A549 (cell line): ENCODE results near the gene HOXB4.

Source experiments
- CEBPB ChIP-seq, 2 experiments: fragments of >200 bp in 1 of 2; sonication (Bioruptor Twin) in 1 of 2; formaldehyde crosslinking in 1 of 2; IDR thresholded peaks; 2 replicates each; pipeline ENCODE4 v1.6.1; 2012 to 2016
- CTCF ChIP-seq: fragments of >200 bp; sonication (Bioruptor Twin); formaldehyde crosslinking; IDR thresholded peaks from 3 replicates; pipeline ENCODE4 v1.5.1; 2016
- ESRRA ChIP-seq: fragments of 150-350 bp; IDR thresholded peaks from 2 replicates; pipeline ENCODE4 v1.6.1; 2014; ENCODE audit warnings: mild to moderate bottlenecking, low read length, borderline replicate concordance
- FOSL2 ChIP-seq, 2 experiments: fragments of 450-650 bp in 1 of 2; fragments of >200 bp in 1 of 2; sonication (Bioruptor Twin) in 1 of 2; formaldehyde crosslinking; IDR thresholded peaks; 2 replicates each; pipeline versions ENCODE4 v1.5.0 to v1.6.1; 2016 to 2020; ENCODE audit warnings: mild to moderate bottlenecking in 1 of 2, moderate library complexity in 1 of 2
- HEYL ChIP-seq: fragments of 250-450 bp; sonication (Bioruptor Pico); IDR thresholded peaks from 2 replicates; pipeline ENCODE4 v1.8.0; 2021; ENCODE audit warnings: mild to moderate bottlenecking, moderate library complexity
- JUN ChIP-seq, 2 experiments: fragments of >200 bp; sonication (Bioruptor Twin); formaldehyde crosslinking; IDR thresholded peaks; 2 replicates in 1 of 2; 3 replicates in 1 of 2; pipeline ENCODE4 v1.6.1; 2016 to 2017
- KDM1A ChIP-seq: fragments of 200-600 bp; sonication (generic); IDR thresholded peaks from 2 replicates; pipeline ENCODE4 v1.6.1; 2016; ENCODE audit warnings: low read depth, mild to moderate bottlenecking
- MAX ChIP-seq: IDR thresholded peaks from 2 replicates; pipeline ENCODE4 v1.6.1; 2012
- POLR2A ChIP-seq: IDR thresholded peaks from 2 replicates; pipeline ENCODE4 v1.6.1; 2012; ENCODE audit warnings: mild to moderate bottlenecking, low read length
- RAD21 ChIP-seq, 2 experiments: fragments of >200 bp in 1 of 2; sonication (Bioruptor Twin) in 1 of 2; formaldehyde crosslinking in 1 of 2; IDR thresholded peaks in 1 of 2; conservative IDR thresholded peaks in 1 of 2; 2 replicates in 1 of 2; 3 replicates in 1 of 2; pipeline ENCODE4 v1.6.1; 2012 to 2018; ENCODE audit warnings: inconsistent platforms in 1 of 2
- REST ChIP-seq: fragments of 200-600 bp; sonication (generic); IDR thresholded peaks from 2 replicates; pipeline ENCODE4 v1.6.1; 2016; ENCODE audit warnings: antibody characterized with exemption, mild to moderate bottlenecking, moderate library complexity
- TF ChIP-seq, protein P1 (sequence below): fragments of 250-450 bp; sonication (Bioruptor Pico); IDR thresholded peaks from 2 replicates; pipeline ENCODE4 v1.5.0; 2021; ENCODE audit warnings: mild to moderate bottlenecking, moderate library complexity, borderline replicate concordance

GRCh38 chr17:48592577-48592976, 14.4 kb upstream of the HOXB4 start:
- TF ChIP-seq, protein P1, sequence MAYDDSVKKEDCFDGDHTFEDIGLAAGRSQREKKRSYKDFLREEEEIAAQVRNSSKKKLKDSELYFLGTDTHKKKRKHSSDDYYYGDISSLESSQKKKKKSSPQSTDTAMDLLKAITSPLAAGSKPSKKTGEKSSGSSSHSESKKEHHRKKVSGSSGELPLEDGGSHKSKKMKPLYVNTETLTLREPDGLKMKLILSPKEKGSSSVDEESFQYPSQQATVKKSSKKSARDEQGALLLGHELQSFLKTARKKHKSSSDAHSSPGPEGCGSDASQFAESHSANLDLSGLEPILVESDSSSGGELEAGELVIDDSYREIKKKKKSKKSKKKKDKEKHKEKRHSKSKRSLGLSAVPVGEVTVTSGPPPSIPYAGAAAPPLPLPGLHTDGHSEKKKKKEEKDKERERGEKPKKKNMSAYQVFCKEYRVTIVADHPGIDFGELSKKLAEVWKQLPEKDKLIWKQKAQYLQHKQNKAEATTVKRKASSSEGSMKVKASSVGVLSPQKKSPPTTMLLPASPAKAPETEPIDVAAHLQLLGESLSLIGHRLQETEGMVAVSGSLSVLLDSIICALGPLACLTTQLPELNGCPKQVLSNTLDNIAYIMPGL (CRISPR knock-in tag), result no peak
- TF ChIP-seq CTCF (no peak), MAX (no peak), POLR2A (no peak), ESRRA (no peak), RAD21 (conservative IDR thresholded peaks at IDR 0.05 in 1 of 2, IDR thresholded peaks at IDR 0.05 in 1 of 2) (no peak), JUN (IDR thresholded peaks at IDR 0.05) (no peak), CEBPB (IDR thresholded peaks at IDR 0.05) (no peak), KDM1A (no peak), REST (no peak), FOSL2 (IDR thresholded peaks at IDR 0.05) (no peak), FOSL2 (CRISPR knock-in tag; IDR thresholded peaks at IDR 0.05) (no peak), HEYL (CRISPR knock-in tag) (no peak)
